K562 (cell line): ENCODE results near the gene ENDOV. TPM values are rescaled to one million over a fixed set of nuclear protein-coding genes. Genes with fewer than 3 reads are reported as not detected.

Source experiments
- ATAC-seq: fragments of 200-7000 bp; cut with Tn5 transposase; 3 replicates; pipeline ENCODE4 v1.9.1; 2020; ENCODE audit warnings: moderate library complexity
- BruUV-seq: library from RNA; stranded (reverse); fragments of 400-500 nt; replicated peaks from 2 replicates; lab custom pipeline; 2021; lab: Mats Ljungman, UMichigan
- CTCF ChIA-PET: fragments of 300-600 bp; formaldehyde crosslinking; extraction: SDS; loops from one replicate; lab custom pipeline; 2021; ENCODE audit warnings: low intra/inter-chr PET ratio; lab: Yijun Ruan, JAX
- POLR2A ChIA-PET: fragments of 300-600, 350-650 bp; sonication (Branson Sonifier 250); formaldehyde crosslinking; extraction: SDS; loops from one replicate; lab custom pipeline; 2021; ENCODE audit warnings: antibody characterized with exemption, inconsistent platforms; lab: Yijun Ruan, JAX
- DNase-seq, 4 experiments: peaks; one replicate each; pipeline versions ENCODE4 v3.0.0 to v3.0.0-alpha.2; 2011 to 2018; ENCODE audit warnings: low spot score in 3 of 4, mixed read lengths in 3 of 4; ENCODE audit errors: extremely low read depth in 1 of 4
- FAIRE-seq: peaks from 2 replicates; lab custom pipeline; 2011; peaks lifted over from hg19 to GRCh38; lab: Jason Lieb, UNC
- H2AFZ ChIP-seq: 2 replicates; pipeline ENCODE4 v1.6.0; 2011; ENCODE audit warnings: low read depth, low read length, control low read depth, inconsistent platforms
- H3K27ac ChIP-seq: fragments of 200-600 bp; 3 replicates; pipeline ENCODE4 v1.8.0; 2011; ENCODE audit warnings: low read depth, mild to moderate bottlenecking, control low read depth, inconsistent platforms, low read length, moderate library complexity, mixed read lengths; ENCODE audit errors: extremely low read depth
- H3K27me3 ChIP-seq, 2 experiments: fragments of 300-600 bp in 1 of 2; 2 replicates in 1 of 2; 3 replicates in 1 of 2; pipeline versions ENCODE4 v1.6.0 to v1.8.0; 2011; ENCODE audit warnings: inconsistent platforms in 2 of 2, low read length in 2 of 2, mild to moderate bottlenecking in 1 of 2, mixed read lengths in 1 of 2, moderate library complexity in 1 of 2; ENCODE audit not compliant: control insufficient read depth in 2 of 2, insufficient read depth in 2 of 2
- H3K36me3 ChIP-seq: fragments of 300-600 bp; 3 replicates; pipeline ENCODE4 v1.8.0; 2011; ENCODE audit warnings: mild to moderate bottlenecking, low read length, inconsistent platforms; ENCODE audit not compliant: control insufficient read depth, insufficient read depth
- H3K4me1 ChIP-seq, 2 experiments: fragments of 200-600 bp in 1 of 2; replicated peaks in 1 of 2; 2 replicates in 1 of 2; 3 replicates in 1 of 2; pipeline versions ENCODE4 v1.5.1 to v1.8.0; 2011; ENCODE audit warnings: inconsistent platforms in 2 of 2, low read length in 2 of 2, mild to moderate bottlenecking in 1 of 2, mixed read lengths in 1 of 2, moderate library complexity in 1 of 2; ENCODE audit not compliant: control insufficient read depth in 2 of 2, insufficient read depth in 2 of 2
- H3K4me2 ChIP-seq: 2 replicates; pipeline ENCODE4 v1.6.1; 2011; ENCODE audit warnings: low read length, control low read depth, inconsistent platforms, mixed read lengths; ENCODE audit not compliant: insufficient read depth
- H3K4me3 ChIP-seq: fragments of 200-600 bp; sonication (generic), shearing (Covaris generic); 2 replicates; pipeline ENCODE4 v1.5.1; 2016; ENCODE audit warnings: control low read depth, inconsistent platforms
- H3K79me2 ChIP-seq: fragments of 200-600 bp; 3 replicates; pipeline ENCODE4 v1.8.0; 2011; ENCODE audit warnings: low read length, inconsistent platforms; ENCODE audit not compliant: control insufficient read depth, insufficient read depth
- H3K9ac ChIP-seq, 2 experiments: 2 replicates each; pipeline versions ENCODE4 v1.6.0 to v1.6.1; 2011; ENCODE audit warnings: low read depth in 2 of 2, low read length in 2 of 2, control low read depth in 1 of 2, inconsistent platforms in 1 of 2, mild to moderate bottlenecking in 1 of 2, mixed read lengths in 1 of 2; ENCODE audit not compliant: insufficient read depth in 1 of 2
- H3K9me1 ChIP-seq: one replicate; pipeline ENCODE4 v1.6.0; 2011; ENCODE audit warnings: inconsistent platforms, mild to moderate bottlenecking, low read length, moderate library complexity; ENCODE audit not compliant: control insufficient read depth, insufficient read depth
- H3K9me3 ChIP-seq: replicated peaks from 2 replicates; pipeline ENCODE4 v1.5.1; 2011; ENCODE audit warnings: low read depth, low read length, inconsistent platforms; ENCODE audit not compliant: control insufficient read depth, insufficient read depth
- H4K20me1 ChIP-seq: replicated peaks from 2 replicates; pipeline ENCODE4 v1.6.1; 2011; ENCODE audit warnings: low read length, inconsistent platforms, mixed read lengths; ENCODE audit not compliant: control insufficient read depth, insufficient read depth
- ZNF146 ChIP-seq: IDR thresholded peaks from one replicate; pipeline ENCODE4 v1.6.1; 2018; ENCODE audit warnings: missing compliant biosample characterization; ENCODE audit not compliant: unreplicated experiment
- ZNF197 ChIP-seq: fragments of 200-800 bp; sonication (Bioruptor generic); IDR thresholded peaks from 2 replicates; pipeline ENCODE4 v1.6.1; 2016; ENCODE audit warnings: low read depth, missing genetic modification characterization, missing compliant biosample characterization
- WGBS: fragments of 100-300 bp; shearing (Covaris generic); methylation state at CpG from one replicate; pipeline ENCODE4 v1.1.6; 2016; ENCODE audit warnings: low coverage, mixed read lengths; ENCODE audit not compliant: insufficient coverage; ENCODE audit errors: missing lambda C conversion rate; 5-methylcytosine and 5-hydroxymethylcytosine counted together
- in situ Hi-C: fragments of 300-500 bp; cut with MboI; formaldehyde crosslinking; loops from 4 replicates; pipeline ENCODE4 v1.15.0; 2018; ENCODE audit warnings: inconsistent platforms, mixed read lengths
- intact Hi-C: fragments of 100-400 bp; cut with micrococcal nuclease; formaldehyde crosslinking; loops from 2 replicates; pipeline ENCODE4 v1.14.2; 2022
- polyA plus RNA-seq, 8 experiments: library from polyadenylated mRNA; depleted of rRNA in 4 of 8; stranded (reverse) in 5 of 8; unstranded in 3 of 8; fragments of >200 nt; fragmentation: Nextera tagmentation in 2 of 8; fragmentation: Illumina TruSeq in 1 of 8; extraction: Ambion mirVana in 2 of 8; extraction: Trizol in 1 of 8; gene quantifications; 2 replicates each; pipeline versions ENCODE4 v1.2.1 to v1.2.3, GENCODE V29; 2011 to 2014; ENCODE audit warnings: inconsistent platforms in 1 of 8, missing spikeins in 1 of 8
- total RNA-seq, 7 experiments: library from RNA; depleted of rRNA in 6 of 7; stranded (reverse); fragments of >200 nt in 6 of 7; fragmentation: Illumina TruSeq in 2 of 7; extraction: Trizol in 2 of 7; gene quantifications; 2 replicates each; pipeline versions ENCODE4 v1.2.1 to v1.2.3, GENCODE V29; 2011 to 2021; ENCODE audit warnings: low replicate concordance in 1 of 7
- TF ChIP-seq, protein P1 (sequence below): fragments of 250-450 bp; sonication (Bioruptor Pico); IDR thresholded peaks from 2 replicates; pipeline ENCODE4 v1.5.0; 2022; ENCODE audit warnings: mild to moderate bottlenecking

Gene ENDOV
- total and polyA plus RNA-seq, 9 of the 15 experiments (the other 6 are each of a cell fraction or from before 2014, with no cell fraction given): 1.2 to 8.2 (median 3.7) TPM

DNA sequence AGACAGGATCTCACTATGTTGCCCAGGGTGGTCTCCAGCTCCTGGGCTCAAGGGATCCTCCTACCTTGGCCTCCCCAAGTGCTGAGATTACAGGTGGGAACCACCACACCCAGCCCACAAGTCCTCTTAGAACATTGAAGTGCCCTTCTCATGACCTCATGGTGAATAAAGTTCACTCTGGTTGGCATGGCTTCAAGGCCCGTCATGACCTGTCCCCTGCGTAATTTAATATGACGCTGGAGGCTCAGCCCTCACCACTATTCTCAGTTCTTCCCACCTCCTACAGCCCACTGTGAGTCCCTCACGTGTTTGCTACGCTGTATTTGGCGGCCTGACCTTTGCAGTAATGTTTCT lies 1.9 kb downstream of the ENDOV start:
- no peaks in the 10 kb centered on the region for H3K9me1 ChIP-seq
- TF ChIP-seq ZNF146 (CRISPR knock-in tag) (no peak), ZNF197 (CRISPR knock-in tag) (no peak)
- TF ChIP-seq, protein P1, sequence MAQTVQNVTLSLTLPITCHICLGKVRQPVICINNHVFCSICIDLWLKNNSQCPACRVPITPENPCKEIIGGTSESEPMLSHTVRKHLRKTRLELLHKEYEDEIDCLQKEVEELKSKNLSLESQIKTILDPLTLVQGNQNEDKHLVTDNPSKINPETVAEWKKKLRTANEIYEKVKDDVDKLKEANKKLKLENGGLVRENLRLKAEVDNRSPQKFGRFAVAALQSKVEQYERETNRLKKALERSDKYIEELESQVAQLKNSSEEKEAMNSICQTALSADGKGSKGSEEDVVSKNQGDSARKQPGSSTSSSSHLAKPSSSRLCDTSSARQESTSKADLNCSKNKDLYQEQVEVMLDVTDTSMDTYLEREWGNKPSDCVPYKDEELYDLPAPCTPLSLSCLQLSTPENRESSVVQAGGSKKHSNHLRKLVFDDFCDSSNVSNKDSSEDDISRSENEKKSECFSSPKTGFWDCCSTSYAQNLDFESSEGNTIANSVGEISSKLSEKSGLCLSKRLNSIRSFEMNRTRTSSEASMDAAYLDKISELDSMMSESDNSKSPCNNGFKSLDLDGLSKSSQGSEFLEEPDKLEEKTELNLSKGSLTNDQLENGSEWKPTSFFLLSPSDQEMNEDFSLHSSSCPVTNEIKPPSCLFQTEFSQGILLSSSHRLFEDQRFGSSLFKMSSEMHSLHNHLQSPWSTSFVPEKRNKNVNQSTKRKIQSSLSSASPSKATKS (CRISPR knock-in tag): no peak
- H4K20me1 ChIP-seq: no peaks in the 10 kb centered on the region
- no peak for DNase-seq
- no peaks in the 10 kb centered on the region for H3K9me3 ChIP-seq
- FAIRE-seq: no peak
- H3K4me2 ChIP-seq: no peak overlapping the region
- WGBS: 81% methylated on average over 6 of the region's 6 CpGs
- no peak for ATAC-seq
- in situ Hi-C loops (no loop called here), intact Hi-C loops (no loop called here)
- no peak overlapping the region for H2AFZ ChIP-seq
- POLR2A ChIA-PET: interaction anchor here (0.7 kb wide), 1 partner anchor 416 kb away, joined by 3 read pairs; no protein-coding TSS in a partner anchor
- H3K36me3 ChIP-seq: 0 out of 3 replicates have a peak, but pooled peaks cover 3% of the 10 kb centered on the region
- no TSS peak for BruUV-seq
- H3K4me3 ChIP-seq: no peak overlapping the region
- no peak overlapping the region for H3K27ac ChIP-seq
- H3K79me2 ChIP-seq: peaks cover 7% of the 10 kb centered on the region; the same call in 2 of the 3 replicates
- H3K4me1 ChIP-seq: peaks cover 3 to 19% of the 10 kb centered on the region in 2 experiments; a peak in 4 of 5 replicates
- H3K27me3 ChIP-seq: peaks cover 7 to 19% of the 10 kb centered on the region in 2 experiments; a peak in 4 of 5 replicates
- CTCF ChIA-PET: no interaction called here
- H3K9ac ChIP-seq: no peak overlapping the region
